Measurements from ENCODE around the gene TMEM204.

Gene TMEM204

GRCh38 chr16:1546430-1546829, 13.0 kb downstream of the TMEM204 start:
- TF ChIP-seq CEBPB (IDR thresholded peaks at IDR 0.05): no peak
- TF ChIP-seq MAX (IDR thresholded peaks at IDR 0.05): no peak
- no peak for TF ChIP-seq FOXM1 (IDR thresholded peaks at IDR 0.05; ENCODE audit: borderline replicate concordance, low read depth)

- TF ChIP-seq CEBPB (IDR thresholded peaks at IDR 0.05) (no peak), RAD21 (IDR thresholded peaks at IDR 0.05; ENCODE audit: low read depth) (no peak), NFIC (IDR thresholded peaks at IDR 0.05) (no peak), MAX (IDR thresholded peaks at IDR 0.05) (no peak), EGR1 (IDR thresholded peaks at IDR 0.05) (no peak), CREB1 (IDR thresholded peaks at IDR 0.05; ENCODE audit: low read depth) (no peak), TCF12 (IDR thresholded peaks at IDR 0.05; ENCODE audit: low read depth) (no peak), TEAD4 (IDR thresholded peaks at IDR 0.05) (no peak), FOXM1 (IDR thresholded peaks at IDR 0.05; ENCODE audit: borderline replicate concordance, low read depth) (no peak), EP300 (IDR thresholded peaks at IDR 0.05; ENCODE audit: borderline replicate concordance) (no peak), TAF1 (IDR thresholded peaks at IDR 0.05; ENCODE audit: low read depth) (no peak), YY1 (IDR thresholded peaks at IDR 0.05; ENCODE audit: low read depth) (no peak), ZBTB7A (IDR thresholded peaks at IDR 0.05; ENCODE audit: low read depth) (no peak), REST (IDR thresholded peaks at IDR 0.05; ENCODE audit: low read depth) (no peak)
- TF ChIP-seq, protein P1, sequence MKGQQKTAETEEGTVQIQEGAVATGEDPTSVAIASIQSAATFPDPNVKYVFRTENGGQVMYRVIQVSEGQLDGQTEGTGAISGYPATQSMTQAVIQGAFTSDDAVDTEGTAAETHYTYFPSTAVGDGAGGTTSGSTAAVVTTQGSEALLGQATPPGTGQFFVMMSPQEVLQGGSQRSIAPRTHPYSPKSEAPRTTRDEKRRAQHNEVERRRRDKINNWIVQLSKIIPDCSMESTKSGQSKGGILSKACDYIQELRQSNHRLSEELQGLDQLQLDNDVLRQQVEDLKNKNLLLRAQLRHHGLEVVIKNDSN (IDR thresholded peaks at IDR 0.05): no peak
Measured at GRCh38 chr16:1548233-1548632, 14.8 kb downstream of the TMEM204 start.

GRCh38 chr16:1548727-1549126, 15.3 kb downstream of the TMEM204 start:
- TF ChIP-seq RAD21 (IDR thresholded peaks at IDR 0.05; ENCODE audit: low read depth) (no peak), YY1 (IDR thresholded peaks at IDR 0.05; ENCODE audit: low read depth) (no peak), FOXM1 (IDR thresholded peaks at IDR 0.05; ENCODE audit: borderline replicate concordance, low read depth) (no peak), EP300 (IDR thresholded peaks at IDR 0.05; ENCODE audit: borderline replicate concordance) (no peak), CREB1 (IDR thresholded peaks at IDR 0.05; ENCODE audit: low read depth) (no peak), MAX (IDR thresholded peaks at IDR 0.05) (no peak), EGR1 (IDR thresholded peaks at IDR 0.05) (no peak), TCF12 (IDR thresholded peaks at IDR 0.05; ENCODE audit: low read depth) (no peak), TEAD4 (IDR thresholded peaks at IDR 0.05) (no peak)

DNA sequence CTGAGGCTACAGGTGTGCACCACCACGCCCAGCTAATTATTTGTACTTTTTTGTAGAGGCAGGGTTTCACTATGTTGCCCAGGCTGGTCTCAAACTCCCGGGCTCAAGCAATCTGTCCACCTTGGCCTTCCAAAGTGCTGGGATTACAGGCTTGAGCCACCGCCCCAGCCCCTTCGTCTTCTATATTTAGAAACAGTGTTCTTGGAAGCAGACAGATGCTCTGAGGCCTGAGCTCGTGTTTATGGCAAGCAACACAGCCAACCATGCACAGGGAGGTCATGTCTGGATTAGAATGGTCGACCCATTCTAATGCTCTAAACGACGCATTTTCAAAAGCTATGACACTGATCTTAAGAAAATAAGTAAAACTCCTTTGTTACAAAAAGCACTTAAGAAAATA, 16.6 kb downstream of the TMEM204 start:
- TF ChIP-seq NFIC (IDR thresholded peaks at IDR 0.05) (no peak), TEAD4 (IDR thresholded peaks at IDR 0.05) (no peak), FOXM1 (IDR thresholded peaks at IDR 0.05; ENCODE audit: borderline replicate concordance, low read depth) (no peak), ZBTB7A (IDR thresholded peaks at IDR 0.05; ENCODE audit: low read depth) (no peak), YY1 (IDR thresholded peaks at IDR 0.05; ENCODE audit: low read depth) (no peak), EP300 (IDR thresholded peaks at IDR 0.05; ENCODE audit: borderline replicate concordance) (no peak), EGR1 (IDR thresholded peaks at IDR 0.05) (no peak), TAF1 (IDR thresholded peaks at IDR 0.05; ENCODE audit: low read depth) (no peak), RAD21 (IDR thresholded peaks at IDR 0.05; ENCODE audit: low read depth) (no peak), REST (IDR thresholded peaks at IDR 0.05; ENCODE audit: low read depth) (no peak), MAX (IDR thresholded peaks at IDR 0.05) (no peak), CEBPB (IDR thresholded peaks at IDR 0.05) (no peak), TCF12 (IDR thresholded peaks at IDR 0.05; ENCODE audit: low read depth) (no peak)
- TF ChIP-seq, protein P1 (IDR thresholded peaks at IDR 0.05): no peak

DNA sequence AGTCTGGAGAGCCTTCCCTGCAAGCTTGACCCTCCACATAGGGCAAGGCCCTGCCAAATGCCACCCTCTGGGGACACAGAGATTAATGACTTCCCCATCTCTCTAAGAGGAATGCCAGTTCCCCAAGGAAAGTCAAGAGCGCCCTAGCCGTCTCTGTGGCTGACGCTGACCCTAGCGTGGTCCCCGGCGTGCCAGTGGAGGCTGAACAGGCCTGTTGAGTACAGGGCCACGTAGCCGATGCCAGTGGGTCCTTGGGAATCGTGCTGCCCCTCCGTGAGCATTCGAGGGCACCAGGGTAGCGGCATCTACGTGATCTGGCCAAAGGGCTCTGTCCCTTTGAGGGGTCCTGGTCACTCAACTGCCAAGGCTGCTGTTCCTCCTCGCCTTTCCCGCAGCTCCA, 17.2 kb downstream of the TMEM204 start:
- TF ChIP-seq CREB1 (IDR thresholded peaks at IDR 0.05; ENCODE audit: low read depth) (no peak), RAD21 (IDR thresholded peaks at IDR 0.05; ENCODE audit: low read depth) (no peak), ZBTB7A (IDR thresholded peaks at IDR 0.05; ENCODE audit: low read depth) (no peak), EGR1 (IDR thresholded peaks at IDR 0.05) (no peak), TEAD4 (IDR thresholded peaks at IDR 0.05) (no peak), NFIC (IDR thresholded peaks at IDR 0.05) (no peak), REST (IDR thresholded peaks at IDR 0.05; ENCODE audit: low read depth) (no peak), MAX (IDR thresholded peaks at IDR 0.05) (no peak), CEBPB (IDR thresholded peaks at IDR 0.05) (no peak), YY1 (IDR thresholded peaks at IDR 0.05; ENCODE audit: low read depth) (no peak), TCF12 (IDR thresholded peaks at IDR 0.05; ENCODE audit: low read depth) (no peak), FOXM1 (IDR thresholded peaks at IDR 0.05; ENCODE audit: borderline replicate concordance, low read depth) (no peak), TAF1 (IDR thresholded peaks at IDR 0.05; ENCODE audit: low read depth) (no peak), EP300 (IDR thresholded peaks at IDR 0.05; ENCODE audit: borderline replicate concordance) (no peak)
- TF ChIP-seq, protein P1 (IDR thresholded peaks at IDR 0.05): no peak

Data from Ishikawa (cell line).